IgD-negative memory B cell (primary cell): ENCODE results near the gene LRRC4C. TPM values are rescaled to one million over a fixed set of nuclear protein-coding genes. Genes with fewer than 3 reads are reported as not detected.

Experiments
- H3K27ac Mint-ChIP-seq, 3 donors: one replicate each; pipeline ENCODE4 v1.8.0; 2020 to 2022; ENCODE audit warnings: mild to moderate bottlenecking in 3 of 3, mixed read lengths in 3 of 3, moderate library complexity in 1 of 3
- H3K27me3 Mint-ChIP-seq: one replicate; pipeline ENCODE4 v1.8.0; 2021; ENCODE audit warnings: mixed read lengths
- H3K36me3 Mint-ChIP-seq: one replicate; pipeline ENCODE4 v1.8.0; 2020; ENCODE audit warnings: mild to moderate bottlenecking, mixed read lengths
- H3K4me1 Mint-ChIP-seq, 3 donors: one replicate each; pipeline ENCODE4 v1.8.0; 2020 to 2022; ENCODE audit warnings: mixed read lengths in 3 of 3, mild to moderate bottlenecking in 1 of 3
- H3K4me3 Mint-ChIP-seq, 4 donors: one replicate each; pipeline ENCODE4 v1.8.0; 2020 to 2022; ENCODE audit warnings: mild to moderate bottlenecking in 4 of 4, mixed read lengths in 4 of 4, moderate library complexity in 3 of 4
- H3K9me3 Mint-ChIP-seq, 3 donors: one replicate each; pipeline ENCODE4 v1.8.0; 2020 to 2021; ENCODE audit warnings: mixed read lengths in 3 of 3, mild to moderate bottlenecking in 1 of 3
- polyA plus RNA-seq: library from polyadenylated mRNA; unstranded; fragments of 300-500 nt; fragmentation: Illumina TruSeq; gene quantifications from one replicate; pipeline ENCODE4 v1.2.3, GENCODE V29; 2021

Gene LRRC4C
- polyA plus RNA-seq, 1 donor from 2014 or later: not detected

GRCh38 chr11:40746282-40746681, 713.2 kb downstream of the LRRC4C start:
- H3K9me3 Mint-ChIP-seq: peaks cover 2 to 14% (median 4%) of the 10 kb centered on the region in 3 donors
- H3K4me3 Mint-ChIP-seq: no peak overlapping the region
- no peaks in the 10 kb centered on the region for H3K27me3 Mint-ChIP-seq
- no peaks in the 10 kb centered on the region for H3K36me3 Mint-ChIP-seq
- no peaks in the 10 kb centered on the region for H3K4me1 Mint-ChIP-seq
- no peak overlapping the region for H3K27ac Mint-ChIP-seq

- peaks cover 0 to 2% (median 0%) of the 10 kb centered on the region in 3 donors for H3K4me1 Mint-ChIP-seq
- no peaks in the 10 kb centered on the region for H3K36me3 Mint-ChIP-seq
- no peak overlapping the region for H3K4me3 Mint-ChIP-seq
- H3K9me3 Mint-ChIP-seq: peaks cover 5 to 8% (median 6%) of the 10 kb centered on the region in 3 donors
- H3K27ac Mint-ChIP-seq: no peak overlapping the region
- H3K27me3 Mint-ChIP-seq: no peaks in the 10 kb centered on the region
These were observed 727.3 kb downstream of the LRRC4C start for GRCh38 chr11:40732132-40732531.

GRCh38 chr11:40722179-40722795, 737.2 kb downstream of the LRRC4C start:
- no peaks in the 10 kb centered on the region for H3K27me3 Mint-ChIP-seq
- peaks cover 3 to 6% (median 5%) of the 10 kb centered on the region in 3 donors for H3K9me3 Mint-ChIP-seq
- no peaks in the 10 kb centered on the region for H3K4me1 Mint-ChIP-seq
- H3K27ac Mint-ChIP-seq: no peak overlapping the region
- H3K36me3 Mint-ChIP-seq: no peaks in the 10 kb centered on the region
- H3K4me3 Mint-ChIP-seq: no peak overlapping the region

GRCh38 chr11:40716344-40717130, 742.9 kb downstream of the LRRC4C start:
- Mint-ChIP-seq H3K36me3 (no peaks in the 10 kb centered on the region), H3K27me3 (no peaks in the 10 kb centered on the region), H3K4me1 (no peaks in the 10 kb centered on the region), H3K27ac (no peak overlapping the region), H3K9me3 (no peaks in the 10 kb centered on the region), H3K4me3 (no peak overlapping the region)

GRCh38 chr11:40713083-40713482, 746.4 kb downstream of the LRRC4C start:
- Mint-ChIP-seq H3K4me1 (no peaks in the 10 kb centered on the region), H3K4me3 (no peak overlapping the region), H3K27ac (no peak overlapping the region), H3K27me3 (no peaks in the 10 kb centered on the region), H3K36me3 (no peaks in the 10 kb centered on the region), H3K9me3 (peaks cover 0 to 6% (median 0%) of the 10 kb centered on the region in 3 donors)

- Mint-ChIP-seq H3K4me3 (no peak overlapping the region), H3K9me3 (peaks cover 1 to 3% (median 3%) of the 10 kb centered on the region in 3 donors), H3K4me1 (no peaks in the 10 kb centered on the region), H3K27ac (no peak overlapping the region), H3K36me3 (no peaks in the 10 kb centered on the region), H3K27me3 (no peaks in the 10 kb centered on the region)
These were observed 758.4 kb downstream of the LRRC4C start for GRCh38 chr11:40701027-40701426.

- no peaks in the 10 kb centered on the region for H3K27me3 Mint-ChIP-seq
- H3K36me3 Mint-ChIP-seq: no peaks in the 10 kb centered on the region
- H3K9me3 Mint-ChIP-seq: peaks cover 3 to 9% (median 4%) of the 10 kb centered on the region in 3 donors
- H3K4me3 Mint-ChIP-seq: no peak overlapping the region
- no peak overlapping the region for H3K27ac Mint-ChIP-seq
- no peaks in the 10 kb centered on the region for H3K4me1 Mint-ChIP-seq
These were observed 769.6 kb downstream of the LRRC4C start for GRCh38 chr11:40689823-40690222.

- no peak overlapping the region for H3K27ac Mint-ChIP-seq
- no peaks in the 10 kb centered on the region for H3K4me1 Mint-ChIP-seq
- no peaks in the 10 kb centered on the region for H3K36me3 Mint-ChIP-seq
- peaks cover 2 to 4% (median 3%) of the 10 kb centered on the region in 3 donors for H3K9me3 Mint-ChIP-seq
- no peak overlapping the region for H3K4me3 Mint-ChIP-seq
- H3K27me3 Mint-ChIP-seq: no peaks in the 10 kb centered on the region
These were observed 771.1 kb downstream of the LRRC4C start for GRCh38 chr11:40688369-40688768.

- Mint-ChIP-seq H3K36me3 (no peaks in the 10 kb centered on the region), H3K4me3 (no peak overlapping the region), H3K27me3 (no peaks in the 10 kb centered on the region), H3K4me1 (no peaks in the 10 kb centered on the region), H3K27ac (no peak overlapping the region), H3K9me3 (peaks cover 0 to 4% (median 4%) of the 10 kb centered on the region in 3 donors)
These were observed 772.7 kb downstream of the LRRC4C start for GRCh38 chr11:40686765-40687164.

GRCh38 chr11:40683010-40683409, 776.4 kb downstream of the LRRC4C start:
- no peaks in the 10 kb centered on the region for H3K36me3 Mint-ChIP-seq
- no peak overlapping the region for H3K4me3 Mint-ChIP-seq
- no peaks in the 10 kb centered on the region for H3K27me3 Mint-ChIP-seq
- peaks cover 0 to 4% (median 2%) of the 10 kb centered on the region in 3 donors for H3K9me3 Mint-ChIP-seq
- H3K27ac Mint-ChIP-seq: no peak overlapping the region
- H3K4me1 Mint-ChIP-seq: no peaks in the 10 kb centered on the region

- Mint-ChIP-seq H3K4me1 (no peaks in the 10 kb centered on the region), H3K27ac (no peak overlapping the region), H3K9me3 (peaks cover 2 to 6% (median 4%) of the 10 kb centered on the region in 3 donors), H3K36me3 (no peaks in the 10 kb centered on the region), H3K4me3 (no peak overlapping the region), H3K27me3 (no peaks in the 10 kb centered on the region)
These were observed 780.2 kb downstream of the LRRC4C start for GRCh38 chr11:40679276-40679675.

GRCh38 chr11:40647295-40647694, 812.2 kb downstream of the LRRC4C start:
- H3K9me3 Mint-ChIP-seq: peaks cover 5 to 30% (median 6%) of the 10 kb centered on the region in 3 donors

GRCh38 chr11:40642284-40642683, 817.2 kb downstream of the LRRC4C start:
- Mint-ChIP-seq H3K4me1 (no peaks in the 10 kb centered on the region), H3K27me3 (no peaks in the 10 kb centered on the region), H3K27ac (no peak overlapping the region), H3K36me3 (no peaks in the 10 kb centered on the region), H3K9me3 (peaks cover 2 to 13% (median 3%) of the 10 kb centered on the region in 3 donors), H3K4me3 (no peak overlapping the region)

More at GRCh38 chr11:40647295-40647694, 812.2 kb downstream of the LRRC4C start:
- Mint-ChIP-seq H3K27ac (no peak overlapping the region), H3K36me3 (no peaks in the 10 kb centered on the region), H3K4me1 (no peaks in the 10 kb centered on the region), H3K4me3 (no peak overlapping the region), H3K27me3 (no peaks in the 10 kb centered on the region)

GRCh38 chr11:40619654-40620053, 839.8 kb downstream of the LRRC4C start:
- Mint-ChIP-seq H3K9me3 (peaks cover 2 to 13% (median 11%) of the 10 kb centered on the region in 3 donors), H3K27me3 (no peaks in the 10 kb centered on the region), H3K27ac (no peak overlapping the region)

GRCh38 chr11:40606800-40607199, 852.7 kb downstream of the LRRC4C start:
- Mint-ChIP-seq H3K4me3 (no peak overlapping the region), H3K36me3 (no peaks in the 10 kb centered on the region), H3K9me3 (peaks cover 11 to 29% (median 13%) of the 10 kb centered on the region in 3 donors), H3K27me3 (no peaks in the 10 kb centered on the region), H3K4me1 (no peaks in the 10 kb centered on the region), H3K27ac (no peak overlapping the region)

More at GRCh38 chr11:40619654-40620053, 839.8 kb downstream of the LRRC4C start:
- H3K4me1 Mint-ChIP-seq: no peaks in the 10 kb centered on the region
- no peak overlapping the region for H3K4me3 Mint-ChIP-seq
- H3K36me3 Mint-ChIP-seq: no peaks in the 10 kb centered on the region
